SU-DHL-6 (cell line): Measurements from ENCODE around the gene EPB41L2.

Experiments used
- H2AFZ ChIP-seq: fragments of 200-600 bp; sonication (generic); 2 replicates; pipeline ENCODE4 v1.6.1; 2014; ENCODE audit warnings: low read depth, mild to moderate bottlenecking, moderate library complexity, mixed read lengths, antibody characterized with exemption, low read length; ENCODE audit not compliant: severe bottlenecking
- H3F3A ChIP-seq: fragments of 200-600 bp; shearing (Covaris generic); 2 replicates; pipeline ENCODE4 v1.6.0; 2016; ENCODE audit warnings: antibody characterized with exemption, mild to moderate bottlenecking; ENCODE audit not compliant: insufficient read depth
- H3K27ac ChIP-seq: fragments of 200-600 bp; sonication (generic); 2 replicates; pipeline ENCODE4 v1.5.1; 2016; ENCODE audit warnings: low read depth, mild to moderate bottlenecking, low read length, moderate library complexity, mixed read lengths
- H3K27me3 ChIP-seq: fragments of 200-600 bp; sonication (generic), shearing (Covaris generic); 2 replicates; pipeline ENCODE4 v1.6.0; 2014; ENCODE audit warnings: mild to moderate bottlenecking, low read length
- H3K36me3 ChIP-seq: fragments of 200-600 bp; sonication (generic); 2 replicates; pipeline ENCODE4 v1.6.1; 2014; ENCODE audit warnings: mild to moderate bottlenecking, low read length, mixed read lengths
- H3K4me2 ChIP-seq: fragments of 300-600, 200-600 bp; shearing (Covaris generic), sonication (generic); 2 replicates; pipeline ENCODE4 v1.6.0; 2014; ENCODE audit warnings: low read length, low read depth, mild to moderate bottlenecking; ENCODE audit not compliant: poor library complexity, severe bottlenecking
- H3K4me3 ChIP-seq: fragments of 200-600 bp; sonication (generic); 2 replicates; pipeline ENCODE4 v1.5.1; 2014; ENCODE audit warnings: antibody characterized with exemption, low read length, mild to moderate bottlenecking, mixed read lengths; ENCODE audit not compliant: insufficient read depth, poor library complexity, severe bottlenecking
- H3K79me2 ChIP-seq: fragments of 200-600 bp; sonication (generic); 2 replicates; pipeline ENCODE4 v1.6.1; 2014; ENCODE audit warnings: mild to moderate bottlenecking, low read length, moderate library complexity; ENCODE audit not compliant: insufficient read depth
- H3K9ac ChIP-seq: fragments of 200-600 bp; sonication (generic); 2 replicates; pipeline ENCODE4 v1.7.0; 2014; ENCODE audit warnings: mild to moderate bottlenecking, low read length
- H3K9me2 ChIP-seq: fragments of 200-600 bp; sonication (generic); replicated peaks from 2 replicates; pipeline ENCODE4 v1.6.1; 2014; ENCODE audit warnings: low read length; ENCODE audit not compliant: insufficient read depth
- H3K9me3 ChIP-seq: fragments of 200-600 bp; sonication (generic); 2 replicates; pipeline ENCODE4 v1.6.1; 2014; ENCODE audit warnings: low read length, mixed read lengths; ENCODE audit not compliant: insufficient read depth
- H4K20me1 ChIP-seq: fragments of 200-600 bp; sonication (generic); 2 replicates; pipeline ENCODE4 v1.6.1; 2014; ENCODE audit warnings: low read depth, mild to moderate bottlenecking, antibody characterized with exemption, low read length, moderate library complexity, mixed read lengths
- CTCF ChIP-seq: fragments of 200-600 bp; sonication (generic); IDR thresholded peaks from one replicate; pipeline ENCODE4 v1.5.1; 2017; ENCODE audit warnings: antibody characterized with exemption, mild to moderate bottlenecking, low read length, moderate library complexity; ENCODE audit not compliant: insufficient read depth, poor library complexity, severe bottlenecking
- EZH2phosphoT487 ChIP-seq: fragments of 200-600 bp; sonication (generic), shearing (Covaris generic); conservative IDR thresholded peaks from 2 replicates; pipeline ENCODE4 v1.6.1; 2018; ENCODE audit warnings: mild to moderate bottlenecking, antibody characterized with exemption, low read length, moderate library complexity, mixed read lengths

Gene EPB41L2

GRCh38 chr6:130837067-130837466 lies 226.0 kb downstream of the EPB41L2 start:
- H3K9me2 ChIP-seq: no peaks in the 10 kb centered on the region
- H3K4me2 ChIP-seq: no peak overlapping the region
- no peak overlapping the region for H3K9ac ChIP-seq
- H4K20me1 ChIP-seq: no peaks in the 10 kb centered on the region
- H3K4me3 ChIP-seq: no peak overlapping the region
- no peaks in the 10 kb centered on the region for H3K36me3 ChIP-seq
- no peak overlapping the region for H2AFZ ChIP-seq
- no peaks in the 10 kb centered on the region for H3F3A ChIP-seq
- H3K27ac ChIP-seq: no peak overlapping the region
- no peaks in the 10 kb centered on the region for H3K79me2 ChIP-seq
- no peaks in the 10 kb centered on the region for H3K27me3 ChIP-seq
- TF ChIP-seq CTCF: no peak
- TF ChIP-seq EZH2phosphoT487: no peak
- H3K9me3 ChIP-seq: no peaks in the 10 kb centered on the region

- no peaks in the 10 kb centered on the region for H3K27me3 ChIP-seq
- no peaks in the 10 kb centered on the region for H3K36me3 ChIP-seq
- H3K9ac ChIP-seq: no peak overlapping the region
- no peaks in the 10 kb centered on the region for H4K20me1 ChIP-seq
- no peak overlapping the region for H2AFZ ChIP-seq
- H3K4me2 ChIP-seq: no peak overlapping the region
- TF ChIP-seq CTCF: no peak
- TF ChIP-seq EZH2phosphoT487: no peak
- no peaks in the 10 kb centered on the region for H3K9me3 ChIP-seq
- H3K4me3 ChIP-seq: no peak overlapping the region
- H3K79me2 ChIP-seq: no peaks in the 10 kb centered on the region
- H3F3A ChIP-seq: no peaks in the 10 kb centered on the region
- no peak overlapping the region for H3K27ac ChIP-seq
- H3K9me2 ChIP-seq: no peaks in the 10 kb centered on the region
Measured at GRCh38 chr6:130836055-130836640, 226.9 kb downstream of the EPB41L2 start.

- no peak for TF ChIP-seq EZH2phosphoT487
- TF ChIP-seq CTCF: no peak
- no peak overlapping the region for H3K9ac ChIP-seq
Measured at GRCh38 chr6:130834482-130835251, 228.4 kb downstream of the EPB41L2 start.

More at GRCh38 chr6:130834482-130835251, 228.4 kb downstream of the EPB41L2 start:
- Histone ChIP-seq H3K9me2 (no peaks in the 10 kb centered on the region), H3K4me3 (no peak overlapping the region), H4K20me1 (no peaks in the 10 kb centered on the region), H3F3A (no peaks in the 10 kb centered on the region), H3K4me2 (no peak overlapping the region), H3K9me3 (no peaks in the 10 kb centered on the region), H3K79me2 (no peaks in the 10 kb centered on the region), H3K27me3 (no peaks in the 10 kb centered on the region), H3K36me3 (no peaks in the 10 kb centered on the region), H2AFZ (no peak overlapping the region), H3K27ac (no peak overlapping the region)
